GM13977 (cell line): ENCODE measurements around the gene SORCS1.

ENCODE experiments used
- DNase-seq: peaks from one replicate; pipeline ENCODE4 v3.0.0; 2012; ENCODE audit warnings: low spot score
- in situ Hi-C: fragments of 300-500 bp; cut with MboI; formaldehyde crosslinking; loops from one replicate; pipeline ENCODE4 v1.12.0; 2022; ENCODE audit warnings: low sequenced_read_pairs, low pct_unique_long_range_greater_than_20kb, mixed read lengths, inconsistent platforms; ENCODE audit not compliant: unreplicated experiment
- TF ChIP-seq, protein P1 (sequence below): IDR thresholded peaks from 2 replicates; pipeline ENCODE4 v1.5.1; 2012; ENCODE audit warnings: mild to moderate bottlenecking, control low read depth; ENCODE audit not compliant: insufficient read depth; ENCODE audit errors: extremely low read depth, missing control alignments

SORCS1 gene

GRCh38 chr10:106548832-106549231 is 615.7 kb downstream of the SORCS1 start:
- in situ Hi-C loops = no loop called here
- DNase-seq = no peak
- TF ChIP-seq, protein P1, sequence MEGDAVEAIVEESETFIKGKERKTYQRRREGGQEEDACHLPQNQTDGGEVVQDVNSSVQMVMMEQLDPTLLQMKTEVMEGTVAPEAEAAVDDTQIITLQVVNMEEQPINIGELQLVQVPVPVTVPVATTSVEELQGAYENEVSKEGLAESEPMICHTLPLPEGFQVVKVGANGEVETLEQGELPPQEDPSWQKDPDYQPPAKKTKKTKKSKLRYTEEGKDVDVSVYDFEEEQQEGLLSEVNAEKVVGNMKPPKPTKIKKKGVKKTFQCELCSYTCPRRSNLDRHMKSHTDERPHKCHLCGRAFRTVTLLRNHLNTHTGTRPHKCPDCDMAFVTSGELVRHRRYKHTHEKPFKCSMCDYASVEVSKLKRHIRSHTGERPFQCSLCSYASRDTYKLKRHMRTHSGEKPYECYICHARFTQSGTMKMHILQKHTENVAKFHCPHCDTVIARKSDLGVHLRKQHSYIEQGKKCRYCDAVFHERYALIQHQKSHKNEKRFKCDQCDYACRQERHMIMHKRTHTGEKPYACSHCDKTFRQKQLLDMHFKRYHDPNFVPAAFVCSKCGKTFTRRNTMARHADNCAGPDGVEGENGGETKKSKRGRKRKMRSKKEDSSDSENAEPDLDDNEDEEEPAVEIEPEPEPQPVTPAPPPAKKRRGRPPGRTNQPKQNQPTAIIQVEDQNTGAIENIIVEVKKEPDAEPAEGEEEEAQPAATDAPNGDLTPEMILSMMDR = no peak

DNA sequence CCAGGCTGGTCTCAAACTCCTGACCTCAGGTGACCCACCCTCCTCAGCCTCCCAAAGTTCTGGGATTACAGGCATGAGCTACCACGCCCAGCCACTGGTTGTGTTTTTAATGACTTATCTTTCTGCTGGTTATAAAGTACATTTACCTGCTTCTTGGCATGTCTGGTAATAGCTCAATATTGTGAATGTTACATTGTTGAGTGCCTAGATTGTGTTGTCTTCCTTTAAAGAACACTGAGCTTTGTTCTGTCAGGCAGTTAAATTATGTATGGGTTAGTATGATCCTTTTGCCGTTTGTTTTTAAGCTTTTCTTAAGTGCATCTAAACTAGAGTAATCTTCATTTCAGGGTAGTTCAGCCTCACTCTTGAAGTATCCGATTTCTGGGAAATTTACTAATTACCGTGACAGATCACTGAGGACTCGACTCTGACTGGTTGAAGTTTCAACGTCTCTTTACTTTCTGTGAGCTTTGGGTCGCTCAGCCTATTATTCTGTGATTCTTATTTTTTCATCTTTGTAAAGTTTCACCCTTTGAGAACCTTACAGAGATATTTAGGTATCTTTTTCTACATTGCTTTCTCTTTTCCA is 617.4 kb downstream of the SORCS1 start:
- DNase-seq = no peak
- TF ChIP-seq, protein P1 = no peak
- in situ Hi-C loops = no loop called here

DNA sequence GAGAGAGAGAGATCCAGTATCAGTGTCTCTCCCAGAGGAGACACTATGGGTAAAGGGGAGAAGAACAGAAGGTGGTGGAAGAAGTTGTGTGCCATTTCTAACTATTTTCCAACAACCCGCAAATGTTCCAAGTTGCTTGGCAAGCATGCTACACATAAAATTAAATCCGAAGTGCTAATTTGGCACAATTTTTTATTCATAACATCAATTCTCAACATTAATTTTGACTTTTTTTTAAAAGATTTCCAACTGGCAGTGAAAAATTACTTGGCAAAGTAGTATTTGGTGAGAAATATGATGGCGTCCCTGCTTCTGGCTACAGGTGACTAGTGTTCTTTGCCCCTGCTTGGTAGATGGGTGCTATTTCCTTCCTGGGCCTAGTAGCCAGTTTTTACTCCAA is 622.0 kb downstream of the SORCS1 start:
- in situ Hi-C loops = no loop called here
- TF ChIP-seq, protein P1 = no peak
- no peak for DNase-seq

GRCh38 chr10:106540645-106541044 is 623.9 kb downstream of the SORCS1 start:
- in situ Hi-C loops = no loop called here
- TF ChIP-seq, protein P1 = no peak
- DNase-seq = no peak

- in situ Hi-C loops = no loop called here
Observed at GRCh38 chr10:106537866-106538265, 626.6 kb downstream of the SORCS1 start.

DNA sequence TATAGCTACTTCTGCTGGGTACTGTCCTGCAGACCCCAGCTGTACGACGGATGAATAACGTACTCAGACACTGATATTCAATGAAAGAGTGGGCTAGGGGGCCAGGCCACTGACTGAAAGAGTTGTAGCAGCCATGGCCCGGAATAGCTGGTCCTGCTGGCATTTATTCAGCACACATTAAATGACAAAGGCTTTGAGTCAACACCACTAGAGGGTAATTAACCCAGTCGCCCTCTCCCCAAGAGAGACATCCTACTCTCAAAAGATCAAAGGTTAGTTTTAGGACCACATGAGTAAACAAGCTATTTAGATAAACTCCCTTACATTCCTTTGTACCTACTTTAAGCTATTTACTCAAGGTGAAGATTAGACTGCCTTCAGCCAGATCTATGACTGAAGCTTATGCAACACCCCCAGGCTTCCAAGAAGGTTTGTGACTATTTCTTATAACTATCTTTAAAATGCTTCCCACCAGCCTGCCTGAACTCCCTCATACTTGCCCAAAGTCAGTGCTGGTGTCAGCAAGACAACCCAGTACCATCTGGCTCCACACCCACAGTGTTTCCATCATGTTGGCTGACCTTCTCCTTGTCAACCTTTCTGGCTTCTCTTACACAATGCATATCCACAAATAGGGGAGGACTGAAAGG is 629.1 kb downstream of the SORCS1 start:
- in situ Hi-C loops = no loop called here
- TF ChIP-seq, protein P1 = no peak
- no peak for DNase-seq

More at GRCh38 chr10:106537866-106538265, 626.6 kb downstream of the SORCS1 start:
- TF ChIP-seq, protein P1 = no peak
- DNase-seq = no peak
